T-helper 2 cell (primary cell): ENCODE data around the gene BSG.

ENCODE experiments used
- DNase-seq, 5 experiments: peaks; one replicate each; pipeline versions ENCODE4 v3.0.0 to v3.0.0-alpha.2; 2012 to 2022

The BSG gene

GRCh38 chr19:605061-605971, 32.9 kb downstream of the BSG start:
- DNase-seq, result peak in 1 of 5 experiments; percentile 50

GRCh38 chr19:607301-608154, 35.1 kb downstream of the BSG start:
- DNase-seq, result no peak

GRCh38 chr19:608155-609003, 36.0 kb downstream of the BSG start:
- DNase-seq, result no peak

GRCh38 chr19:609004-609346, 36.6 kb downstream of the BSG start:
- DNase-seq, result no peak

- peak in 3 of 5 experiments; percentile 35 to 81 (median 44) for DNase-seq
Observed at GRCh38 chr19:610071-610800, 37.8 kb downstream of the BSG start.

- peak; percentile 15 to 84 (median 55) for DNase-seq
Observed at GRCh38 chr19:610801-611480, 38.5 kb downstream of the BSG start.

- peak in 3 of 5 experiments; percentile 58 to 67 (median 61) for DNase-seq
Observed at GRCh38 chr19:611481-611868, 39.1 kb downstream of the BSG start.

- no peak for DNase-seq
Observed at GRCh38 chr19:612941-613340, 40.5 kb downstream of the BSG start.

- DNase-seq, result no peak
Observed at GRCh38 chr19:613732-614567, 41.6 kb downstream of the BSG start.

GRCh38 chr19:615619-616018, 43.2 kb downstream of the BSG start:
- no peak for DNase-seq

- DNase-seq, result no peak
Observed at GRCh38 chr19:616062-616700, 43.8 kb downstream of the BSG start.

GRCh38 chr19:616747-617526, 44.5 kb downstream of the BSG start:
- DNase-seq, result no peak

GRCh38 chr19:617551-618246, 45.3 kb downstream of the BSG start:
- no peak for DNase-seq

- no peak for DNase-seq
Observed at GRCh38 chr19:618247-618619, 45.8 kb downstream of the BSG start.

GRCh38 chr19:618674-619285, 46.4 kb downstream of the BSG start:
- DNase-seq, result no peak

GRCh38 chr19:619286-620002, 47.0 kb downstream of the BSG start:
- no peak for DNase-seq

- DNase-seq, result no peak
Observed at GRCh38 chr19:620166-620862, 47.9 kb downstream of the BSG start.
